Left renal cortex interstitium (tissue), 4 donors: ENCODE data around the gene IL37. TPM values are rescaled to one million over a fixed set of nuclear protein-coding genes. Genes with fewer than 3 reads are reported as not detected.
"Not testable (repeated sequence)": the region's sequence is repeated elsewhere in the genome, so short reads cannot be mapped to it uniquely, and the experiment has no call there.

Experiments used
- DNase-seq, 4 donors: peaks; one replicate each; pipeline ENCODE4 v3.0.0-alpha.2; 2013; ENCODE audit warnings: low read depth in 4 of 4, low spot score in 2 of 4, missing footprints in 1 of 4
- polyA plus RNA-seq, 4 donors: library from polyadenylated mRNA; unstranded; fragments of 120-200 nt; gene quantifications; one replicate each; pipeline ENCODE4 v1.2.1, GENCODE V29; 2013; ENCODE audit not compliant: insufficient read length in 4 of 4

IL37 gene
- polyA plus RNA-seq, 4 donors = 0.13 TPM; not detected in 3

GRCh38 chr2:112919086-112919485 is 8.1 kb downstream of the IL37 start:
- DNase-seq = no peak

DNA sequence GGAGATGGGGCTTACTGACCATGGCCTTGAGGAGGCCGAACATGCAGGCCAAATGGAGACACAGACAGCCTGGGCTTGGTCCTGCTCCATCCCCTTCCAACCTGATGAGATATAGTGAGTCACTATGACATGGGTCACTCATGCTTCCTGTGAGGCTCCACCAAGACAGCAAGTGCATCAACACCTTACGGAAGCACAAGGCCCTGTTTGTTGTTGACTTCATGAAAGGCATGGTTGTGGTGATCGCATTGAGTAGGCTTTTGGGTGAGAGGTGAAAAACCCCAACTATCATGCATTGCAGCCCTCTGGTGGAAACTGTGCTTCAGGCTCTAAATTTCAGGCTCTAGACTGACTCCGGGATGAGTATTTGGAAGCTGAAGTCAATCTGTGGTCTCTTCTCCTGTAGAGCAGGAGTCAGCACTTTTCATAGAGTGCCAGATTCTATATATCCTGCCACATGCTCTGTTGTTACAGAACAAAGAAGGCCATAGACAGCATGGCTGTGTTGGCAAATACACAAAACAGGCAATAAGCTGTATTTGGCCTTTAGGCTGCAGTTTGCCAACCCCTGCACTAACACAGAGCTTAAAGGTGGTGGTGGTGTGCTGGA is 10.1 kb downstream of the IL37 start:
- no peak for DNase-seq

- no peak for DNase-seq
Observed at GRCh38 chr2:112921982-112922381, 11.0 kb downstream of the IL37 start.

- DNase-seq = no peak
Observed at GRCh38 chr2:112923237-112923966, 12.4 kb downstream of the IL37 start.

GRCh38 chr2:112923967-112924338 is 13.0 kb downstream of the IL37 start:
- no peak for DNase-seq

DNA sequence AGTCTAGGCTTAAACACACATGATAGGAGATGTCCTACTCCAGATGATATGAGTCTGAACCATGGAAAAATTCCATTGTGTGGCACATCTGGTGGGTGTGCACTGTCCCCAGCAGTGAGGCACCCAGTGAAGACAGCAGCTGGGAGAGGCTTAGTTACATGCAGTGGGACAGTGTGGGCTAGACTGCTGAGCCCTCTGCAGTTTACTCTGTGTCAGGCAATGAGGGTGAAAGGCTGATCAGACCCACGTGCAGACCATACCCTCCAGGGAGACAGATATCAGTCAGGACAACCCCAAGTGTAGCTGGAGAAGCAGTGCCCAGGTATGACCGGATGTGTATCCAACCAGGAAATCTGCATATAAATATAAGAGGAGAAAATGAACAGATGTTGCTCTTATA is 13.4 kb downstream of the IL37 start:
- no peak for DNase-seq

GRCh38 chr2:112924821-112925220 is 13.9 kb downstream of the IL37 start:
- no peak for DNase-seq

DNA sequence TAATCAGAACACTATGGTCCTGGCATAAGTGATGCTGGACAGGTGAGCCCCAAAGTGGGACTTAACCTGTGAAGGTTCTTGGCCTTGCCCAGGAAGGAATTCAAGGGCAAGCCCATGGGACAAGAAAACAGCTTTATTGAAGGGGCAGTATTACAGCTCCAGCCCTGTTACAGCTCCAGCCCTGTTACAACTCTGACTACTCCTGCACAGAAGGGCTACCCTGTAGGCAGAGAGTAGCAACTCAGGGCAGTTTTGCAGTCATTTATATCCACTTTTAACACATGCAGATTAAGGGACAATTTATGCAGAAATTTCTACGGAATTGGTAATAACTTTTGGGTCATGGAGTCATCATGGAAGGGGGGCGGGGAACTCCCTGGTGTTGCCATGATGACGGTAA is 15.7 kb downstream of the IL37 start:
- DNase-seq = no peak

DNA sequence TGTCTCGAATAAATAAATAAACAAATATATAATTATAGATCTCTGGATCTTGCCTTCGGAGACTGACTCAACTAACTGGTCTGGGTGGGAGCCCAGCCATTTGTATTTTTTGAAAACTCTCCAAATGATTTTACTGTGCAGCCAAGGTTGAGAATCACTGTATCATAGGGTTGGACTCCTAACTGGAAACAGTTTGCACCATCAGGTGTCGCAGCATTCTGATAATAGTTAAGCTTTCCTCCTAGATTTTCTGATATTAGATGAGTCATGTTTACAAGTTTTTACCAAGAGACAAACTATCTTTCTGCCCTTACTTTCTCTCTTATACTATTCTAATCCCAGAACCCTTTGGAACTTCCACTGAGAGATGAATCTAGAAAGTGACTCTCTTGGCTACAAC is 16.8 kb downstream of the IL37 start:
- DNase-seq = no peak

GRCh38 chr2:112933261-112933660 is 22.3 kb downstream of the IL37 start:
- no peak for DNase-seq

DNA sequence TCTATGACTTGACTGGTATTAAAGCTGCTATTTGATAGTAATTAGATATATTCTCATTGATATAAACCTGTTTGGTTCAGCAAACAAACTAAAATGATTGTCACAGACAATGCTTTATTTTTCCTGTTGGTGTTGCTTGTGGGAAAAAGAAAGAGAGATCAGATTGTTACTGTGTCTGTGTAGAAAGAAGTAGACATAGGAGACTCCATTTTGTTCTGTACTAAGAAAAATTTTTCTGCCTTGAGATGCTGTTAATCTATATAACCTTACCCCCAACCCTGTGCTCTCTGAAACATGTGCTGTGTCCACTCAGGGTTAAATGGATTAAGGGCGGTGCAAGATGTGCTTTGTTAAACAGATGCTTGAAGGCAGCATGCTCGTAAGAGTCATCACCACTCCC is 23.2 kb downstream of the IL37 start:
- not testable (repeated sequence) for DNase-seq

- DNase-seq = no peak
Observed at GRCh38 chr2:112936927-112937232, 25.9 kb downstream of the IL37 start.

- no peak for DNase-seq
Observed at GRCh38 chr2:112938904-112939303, 27.9 kb downstream of the IL37 start.

DNA sequence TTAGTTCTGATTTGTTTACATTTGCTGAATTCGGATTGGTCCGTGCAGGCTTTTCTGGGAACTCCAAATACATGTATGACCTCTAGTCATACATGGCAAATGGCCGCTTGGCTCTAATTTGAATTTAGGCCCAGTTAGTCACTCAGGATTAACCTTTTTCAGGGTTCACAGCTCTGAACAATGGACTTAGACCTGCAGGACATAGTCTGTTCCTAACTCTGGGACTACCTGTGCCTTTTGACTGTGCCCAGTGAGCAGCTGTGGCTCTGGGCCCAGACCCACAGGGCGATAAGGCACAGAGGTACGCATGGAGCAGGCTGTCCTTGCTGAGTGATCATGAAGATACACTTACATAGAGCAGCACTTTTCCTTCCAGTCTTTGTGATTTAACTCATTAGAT is 28.5 kb downstream of the IL37 start:
- DNase-seq = no peak

GRCh38 chr2:112940859-112941625 is 30.1 kb downstream of the IL37 start:
- no peak for DNase-seq

DNA sequence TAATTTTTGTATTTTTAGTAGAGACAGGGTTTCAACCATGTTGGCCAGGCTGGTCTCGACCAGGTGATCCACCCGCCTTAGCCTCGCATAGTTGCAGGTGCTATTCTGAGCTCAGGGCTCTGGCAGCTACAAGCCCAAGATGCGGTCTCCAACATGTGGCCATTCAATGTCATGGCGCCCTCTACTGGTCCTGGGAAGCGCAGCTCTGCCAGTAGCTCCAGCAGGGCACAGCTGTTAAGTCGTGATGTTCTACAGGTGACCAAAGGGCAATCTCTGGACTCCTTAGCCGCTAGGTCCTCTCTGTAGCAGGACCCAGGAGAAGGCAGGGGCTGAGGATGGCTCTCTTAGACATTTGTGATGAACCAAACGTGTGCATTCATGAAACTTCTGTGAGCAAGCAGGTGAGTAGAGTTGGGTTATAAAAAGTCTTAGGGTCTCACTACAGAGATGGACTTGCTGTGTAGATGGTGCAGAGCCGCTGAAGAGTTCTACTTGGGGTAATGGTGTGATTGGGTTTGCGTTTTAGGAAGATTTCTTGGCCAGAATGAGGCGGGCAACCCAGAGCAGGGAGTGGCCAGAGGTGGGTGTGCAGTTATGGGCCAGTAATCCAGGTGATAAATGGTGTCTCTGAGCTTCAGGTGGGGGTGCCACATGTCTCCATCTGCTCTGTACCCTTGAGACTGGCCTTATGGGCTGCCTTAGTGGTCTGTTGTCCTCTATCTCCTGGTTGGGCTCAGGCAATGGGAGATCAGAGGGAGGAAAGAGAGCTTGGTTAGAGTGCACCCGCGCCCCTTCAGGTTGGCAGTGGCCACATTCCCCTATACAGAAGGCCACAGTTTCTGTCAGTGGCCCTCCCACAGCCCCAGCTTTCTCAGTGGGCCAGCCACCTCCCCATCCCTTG is 31.0 kb downstream of the IL37 start:
- DNase-seq = peak; percentile 23 to 62 (median 42)

DNA sequence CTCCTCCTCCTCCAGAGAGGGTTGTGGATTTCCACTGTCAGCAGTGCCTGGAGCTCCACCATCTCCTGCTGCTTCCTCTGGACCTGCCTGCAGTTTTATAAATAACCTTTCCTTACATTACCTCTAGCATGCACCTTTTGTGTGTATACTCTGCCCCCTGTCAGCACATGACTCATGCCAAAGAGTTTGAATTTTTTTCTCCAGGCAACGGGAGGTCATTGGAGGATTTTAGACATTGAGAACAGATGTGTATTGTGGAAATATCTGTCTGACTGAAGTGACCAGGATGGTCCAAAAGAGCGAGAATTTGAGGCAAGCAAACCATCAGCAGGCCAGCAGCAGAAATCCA is 31.7 kb downstream of the IL37 start:
- no peak for DNase-seq

DNA sequence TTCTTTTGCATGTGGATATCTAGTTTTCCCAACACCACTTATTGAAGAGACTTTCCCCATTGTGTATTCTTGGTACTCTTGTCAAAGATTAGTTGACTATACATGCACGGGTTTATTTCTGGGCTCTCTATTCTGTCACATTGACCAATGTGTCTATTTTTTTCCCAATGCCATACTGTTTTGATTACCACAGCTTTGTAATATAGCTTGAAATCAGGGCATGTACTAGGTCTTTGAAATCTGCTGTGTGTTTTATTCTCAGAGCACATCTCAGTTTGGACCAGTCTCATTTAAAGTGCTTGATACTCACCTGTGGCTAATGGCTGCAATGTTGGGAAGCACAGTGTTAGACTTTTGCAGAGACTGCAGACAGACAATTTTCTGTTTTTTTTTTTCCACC is 34.0 kb downstream of the IL37 start:
- no peak for DNase-seq

DNA sequence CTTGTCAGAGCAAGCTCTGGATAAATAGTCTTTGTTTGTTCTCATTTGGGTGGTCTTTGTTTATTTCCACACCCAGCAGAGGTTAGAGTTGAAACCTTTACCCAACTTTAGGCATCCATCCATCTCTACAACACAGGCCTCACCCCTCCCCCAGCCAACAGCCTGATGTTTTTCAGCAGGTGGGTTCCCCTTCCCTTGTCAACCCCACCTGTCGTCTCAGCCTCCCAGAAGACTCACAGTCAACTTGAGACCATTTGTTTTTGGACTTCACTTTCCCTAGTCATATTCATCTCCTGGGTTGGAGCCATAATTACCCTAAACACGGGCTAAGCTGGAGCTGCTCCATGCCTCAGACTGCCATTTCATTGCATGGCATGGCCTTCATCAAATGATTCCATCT is 35.1 kb downstream of the IL37 start:
- DNase-seq = no peak

DNA sequence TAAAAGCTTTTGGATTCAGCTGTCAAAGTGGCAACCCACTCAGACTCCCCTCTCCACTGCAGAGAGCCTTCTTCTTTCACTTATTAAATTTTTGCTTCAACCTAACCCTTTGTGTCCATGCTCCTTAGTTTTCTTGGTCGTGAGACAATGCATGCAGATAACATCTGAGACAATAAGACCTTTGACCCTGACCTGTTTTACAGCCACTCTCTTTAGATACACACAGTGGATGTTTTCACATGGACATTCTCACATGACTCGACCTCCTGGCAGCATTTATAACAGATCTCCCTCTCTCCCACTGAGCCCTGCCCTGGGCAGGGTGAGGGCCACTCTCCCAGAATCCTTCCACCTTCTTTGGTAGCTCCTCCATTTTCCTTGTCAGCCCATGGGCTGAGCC is 36.4 kb downstream of the IL37 start:
- DNase-seq = no peak

- no peak for DNase-seq
Observed at GRCh38 chr2:112949456-112949855, 38.5 kb downstream of the IL37 start.
